Measurements from ENCODE around the gene CCDC137. TPM values are rescaled to one million over a fixed set of nuclear protein-coding genes. Genes with fewer than 3 reads are reported as not detected.

The CCDC137 gene
- polyA plus RNA-seq, 1 of the 3 experiments (the other 2 are of a cell fraction) = 62.4 TPM

GRCh38 chr17:81702934-81703746, 36.6 kb downstream of the CCDC137 start, which contains the start of gene MRPL12 (continued):
- TF ChIP-seq YY1 (IDR thresholded peaks at IDR 0.05; ENCODE audit: low read depth) (peak; percentile 43), FOSL2 (IDR thresholded peaks at IDR 0.05; ENCODE audit: borderline replicate concordance, low read depth) (no peak), PBX3 (IDR thresholded peaks at IDR 0.05) (peak; percentile 28; the same call in 1 of the 2 replicates), MEF2A (IDR thresholded peaks at IDR 0.05; ENCODE audit: borderline replicate concordance, low read depth) (no peak), GATA2 (CRISPR knock-in tag; IDR thresholded peaks at IDR 0.05) (no peak), MXI1 (IDR thresholded peaks at IDR 0.05; ENCODE audit: low read depth, low read length) (peak; percentile 94), ELF1 (IDR thresholded peaks at IDR 0.05) (peak; percentile 75), EP300 (IDR thresholded peaks at IDR 0.05; ENCODE audit: borderline replicate concordance in 1 of 2, low read depth in 1 of 2, low read length in 1 of 2) (no peak), RFX5 (IDR thresholded peaks at IDR 0.05; ENCODE audit: low read length) (0 out of 2 replicates have a peak, but pooled peaks have one; percentile 28), SIN3A (IDR thresholded peaks at IDR 0.05; ENCODE audit: borderline replicate concordance, low read depth, low read length) (peak; percentile 98), GABPA (IDR thresholded peaks at IDR 0.05; ENCODE audit: low read depth) (peak; percentile 90), MAX (IDR thresholded peaks at IDR 0.05; ENCODE audit: low read depth) (peak; percentile 99), RAD21 (IDR thresholded peaks at IDR 0.05; ENCODE audit: low read length) (no peak), POLR2AphosphoS5 (IDR thresholded peaks at IDR 0.05; ENCODE audit: low read depth, low read length) (peak; percentile 94), USF1 (IDR thresholded peaks at IDR 0.05; ENCODE audit: borderline replicate concordance, low read depth) (peak; percentile 49; the same call in 1 of the 2 replicates), NFIC (IDR thresholded peaks at IDR 0.05; ENCODE audit: borderline replicate concordance) (no peak)
- TF ChIP-seq, protein P1, sequence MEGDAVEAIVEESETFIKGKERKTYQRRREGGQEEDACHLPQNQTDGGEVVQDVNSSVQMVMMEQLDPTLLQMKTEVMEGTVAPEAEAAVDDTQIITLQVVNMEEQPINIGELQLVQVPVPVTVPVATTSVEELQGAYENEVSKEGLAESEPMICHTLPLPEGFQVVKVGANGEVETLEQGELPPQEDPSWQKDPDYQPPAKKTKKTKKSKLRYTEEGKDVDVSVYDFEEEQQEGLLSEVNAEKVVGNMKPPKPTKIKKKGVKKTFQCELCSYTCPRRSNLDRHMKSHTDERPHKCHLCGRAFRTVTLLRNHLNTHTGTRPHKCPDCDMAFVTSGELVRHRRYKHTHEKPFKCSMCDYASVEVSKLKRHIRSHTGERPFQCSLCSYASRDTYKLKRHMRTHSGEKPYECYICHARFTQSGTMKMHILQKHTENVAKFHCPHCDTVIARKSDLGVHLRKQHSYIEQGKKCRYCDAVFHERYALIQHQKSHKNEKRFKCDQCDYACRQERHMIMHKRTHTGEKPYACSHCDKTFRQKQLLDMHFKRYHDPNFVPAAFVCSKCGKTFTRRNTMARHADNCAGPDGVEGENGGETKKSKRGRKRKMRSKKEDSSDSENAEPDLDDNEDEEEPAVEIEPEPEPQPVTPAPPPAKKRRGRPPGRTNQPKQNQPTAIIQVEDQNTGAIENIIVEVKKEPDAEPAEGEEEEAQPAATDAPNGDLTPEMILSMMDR (IDR thresholded peaks at IDR 0.05) = no peak
